NCI-H2196 treated with DMSO at 0.1 percent for 48 hours (cell line): Measurements from ENCODE around the gene GTF3C1.

Experiments
- DNase-seq: peaks from one replicate; lab custom pipeline; 2025; ENCODE audit not compliant: unreplicated experiment; lab: John Stamatoyannopoulos, UW

Gene GTF3C1

DNA sequence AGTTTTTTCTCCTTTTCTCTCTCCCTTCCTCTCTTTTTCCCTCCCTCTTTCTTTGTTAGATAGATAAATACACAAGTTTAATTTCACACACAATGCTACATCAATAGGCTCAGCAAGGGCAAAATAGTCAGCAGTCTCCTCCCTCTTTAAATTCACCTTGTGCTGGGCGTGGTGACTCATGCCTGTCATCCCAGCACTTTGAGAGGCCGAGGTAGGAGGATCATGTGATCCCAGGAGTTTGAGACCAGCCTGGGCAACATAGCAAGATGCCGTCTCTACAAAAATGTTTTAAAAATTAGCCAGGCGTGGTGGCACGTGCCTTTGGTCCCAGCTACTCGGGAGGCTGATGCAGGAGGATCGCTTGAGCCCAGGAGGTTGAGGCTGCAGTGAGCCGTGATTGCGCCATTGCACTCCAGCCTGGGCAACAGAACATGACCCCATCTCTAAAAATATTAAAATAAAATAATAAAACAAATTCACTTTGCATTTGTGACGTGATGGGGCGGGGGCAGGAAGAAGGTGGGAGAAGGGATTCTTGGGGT, 120.3 kb downstream of the GTF3C1 start:
- DNase-seq: no peak

DNA sequence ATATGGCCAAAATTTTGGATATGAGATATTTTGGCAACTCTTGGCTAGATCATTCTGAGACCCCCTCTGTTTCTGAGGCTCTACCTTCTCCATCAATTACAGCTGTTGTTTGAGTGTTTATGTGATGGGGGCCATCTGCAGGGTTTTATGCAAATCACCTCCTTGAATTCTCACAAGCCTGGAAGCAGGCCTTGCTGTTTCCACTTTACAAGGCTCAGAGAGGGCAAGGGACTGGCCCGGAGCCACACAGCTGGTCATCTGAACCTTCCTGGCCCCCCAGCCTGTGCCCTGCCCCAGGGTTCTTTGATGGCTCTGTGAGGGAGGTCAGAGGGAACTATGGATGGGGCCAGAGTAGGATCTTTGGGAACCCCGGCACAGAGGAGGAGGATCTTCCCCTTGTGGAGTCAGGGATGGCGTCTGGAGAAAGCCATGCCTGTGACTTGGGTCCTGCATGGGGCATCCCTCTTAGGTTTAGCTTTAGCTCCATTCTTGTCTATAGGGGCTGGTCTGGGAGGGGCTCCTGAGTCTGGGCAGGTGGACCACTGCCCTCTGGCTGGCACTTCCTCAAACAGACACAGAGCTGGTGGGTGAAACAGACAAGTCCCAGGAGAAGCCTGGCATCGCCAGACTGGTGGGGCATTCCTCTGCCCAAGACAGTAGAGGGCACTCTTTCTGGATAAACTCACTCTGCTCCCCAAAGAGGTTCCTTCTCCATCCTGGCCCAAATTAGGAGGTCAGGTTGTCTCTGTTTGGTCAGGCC, 121.5 kb downstream of the GTF3C1 start:
- DNase-seq: no peak

DNA sequence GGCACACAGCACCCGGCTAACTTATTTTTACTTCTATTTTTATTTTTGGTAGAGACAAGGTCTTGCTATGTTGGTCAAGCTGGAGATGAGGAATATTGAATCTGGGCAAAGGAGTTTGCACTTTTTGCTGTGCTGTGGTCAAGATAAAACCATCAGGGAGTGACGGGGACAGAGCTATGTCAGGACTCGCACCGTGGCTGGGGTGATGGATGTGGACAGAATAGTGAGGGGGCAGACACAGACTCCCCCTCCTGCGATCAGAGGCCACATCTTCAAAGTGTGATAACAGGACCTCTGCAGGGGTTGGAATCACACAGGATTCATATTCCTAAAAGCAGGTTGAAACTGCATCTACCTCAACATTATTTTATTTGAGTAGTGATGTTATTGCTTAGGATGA, 122.2 kb downstream of the GTF3C1 start:
- DNase-seq: no peak

DNA sequence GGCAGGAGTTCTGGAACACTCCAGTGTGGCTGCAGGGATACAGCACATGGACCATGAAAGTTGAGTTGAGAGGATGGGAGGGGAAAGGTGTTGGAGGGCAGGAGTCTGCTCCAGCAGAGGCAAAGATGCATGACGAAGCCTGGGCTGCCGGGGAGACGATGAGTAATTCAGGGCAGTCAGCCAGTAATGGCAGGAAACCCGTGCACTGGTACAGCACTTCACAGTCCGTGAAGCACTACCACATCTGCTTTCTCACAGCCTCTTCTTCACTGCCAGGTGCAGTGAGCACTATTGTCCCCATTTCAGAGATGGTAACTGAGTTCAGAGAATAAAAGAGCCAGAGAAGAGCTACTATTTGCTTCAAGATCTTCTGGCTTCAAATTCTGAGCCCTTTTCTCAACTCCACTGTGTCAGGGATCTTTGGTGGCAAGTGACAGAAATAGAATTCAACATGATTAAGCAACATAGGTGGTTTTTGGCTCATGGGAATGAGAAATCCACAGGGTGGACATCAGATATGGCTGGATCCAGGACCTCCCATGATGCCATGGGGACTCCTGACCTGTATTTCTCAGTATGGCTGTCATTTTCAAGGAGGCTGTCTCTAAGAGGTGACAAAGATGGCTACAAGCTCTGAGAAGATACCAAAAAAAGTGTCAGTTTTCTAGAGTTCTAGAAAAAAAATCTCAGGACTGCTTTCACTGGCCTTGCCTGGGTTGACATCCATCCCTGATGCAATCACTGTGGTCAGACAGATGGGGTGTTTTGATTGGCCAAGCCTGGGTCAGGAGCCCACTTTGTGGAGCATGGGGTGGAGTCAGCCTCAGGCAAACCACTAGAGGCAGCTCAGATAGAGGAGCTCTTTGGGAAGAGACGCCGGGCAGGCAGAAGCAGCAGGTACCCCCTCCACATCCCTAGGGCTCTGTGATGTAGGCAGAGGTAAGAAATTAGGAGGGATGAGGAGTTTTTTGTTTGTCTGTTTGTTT, 123.0 kb downstream of the GTF3C1 start:
- peak; percentile 69 for DNase-seq

DNA sequence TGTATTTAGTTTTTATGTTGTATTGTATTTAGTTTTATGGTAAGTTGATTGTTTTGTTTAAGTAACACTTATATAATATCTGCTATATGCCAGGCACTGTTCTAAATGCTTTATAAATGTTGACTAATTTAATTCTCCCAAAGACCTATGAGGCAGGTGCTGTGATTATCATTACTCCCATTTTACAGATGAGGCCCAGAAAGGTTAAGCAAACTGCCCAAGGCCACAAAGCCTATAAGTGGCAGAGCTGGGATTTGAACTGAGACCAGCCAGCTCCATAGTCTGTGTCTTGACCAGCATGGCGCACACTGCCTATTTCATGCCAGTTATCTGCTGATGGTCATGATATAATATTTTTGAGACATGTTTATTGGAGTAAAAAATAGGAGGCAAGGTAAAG, 123.8 kb downstream of the GTF3C1 start:
- no peak for DNase-seq

DNA sequence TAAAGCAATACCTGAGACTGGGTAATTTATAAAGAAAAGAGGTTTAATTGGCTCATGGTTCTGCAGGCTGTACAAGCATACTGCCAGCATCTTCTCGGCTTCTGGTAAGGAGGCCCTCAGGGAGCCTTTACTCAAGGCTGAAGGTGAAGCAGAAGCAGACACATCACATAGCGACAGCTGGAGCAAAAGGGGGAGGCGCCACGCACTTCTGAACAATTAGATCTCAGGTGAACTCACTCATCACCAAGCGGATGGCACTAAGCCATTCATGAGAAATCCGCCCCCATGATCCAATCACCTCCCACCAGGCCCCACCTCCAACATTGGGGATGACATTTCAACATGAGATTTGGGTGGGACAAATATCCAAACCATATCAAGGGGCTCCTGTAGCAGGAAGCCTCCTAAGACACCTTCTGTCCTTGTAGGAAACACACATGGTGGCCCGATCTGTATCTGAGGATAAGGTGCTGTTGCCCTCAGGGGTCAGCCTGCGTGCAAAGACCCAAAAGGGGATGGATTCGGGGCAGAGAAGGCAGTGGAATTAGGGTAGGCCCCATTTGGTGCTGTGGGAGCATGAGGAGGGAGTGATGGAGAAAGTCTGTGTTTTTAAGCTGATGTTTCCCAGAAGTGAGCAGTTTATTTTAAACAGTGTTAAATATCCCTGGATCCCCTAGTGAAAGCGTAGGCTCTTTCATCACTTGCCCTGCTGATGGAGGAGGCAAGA, 124.8 kb downstream of the GTF3C1 start:
- no peak for DNase-seq

DNA sequence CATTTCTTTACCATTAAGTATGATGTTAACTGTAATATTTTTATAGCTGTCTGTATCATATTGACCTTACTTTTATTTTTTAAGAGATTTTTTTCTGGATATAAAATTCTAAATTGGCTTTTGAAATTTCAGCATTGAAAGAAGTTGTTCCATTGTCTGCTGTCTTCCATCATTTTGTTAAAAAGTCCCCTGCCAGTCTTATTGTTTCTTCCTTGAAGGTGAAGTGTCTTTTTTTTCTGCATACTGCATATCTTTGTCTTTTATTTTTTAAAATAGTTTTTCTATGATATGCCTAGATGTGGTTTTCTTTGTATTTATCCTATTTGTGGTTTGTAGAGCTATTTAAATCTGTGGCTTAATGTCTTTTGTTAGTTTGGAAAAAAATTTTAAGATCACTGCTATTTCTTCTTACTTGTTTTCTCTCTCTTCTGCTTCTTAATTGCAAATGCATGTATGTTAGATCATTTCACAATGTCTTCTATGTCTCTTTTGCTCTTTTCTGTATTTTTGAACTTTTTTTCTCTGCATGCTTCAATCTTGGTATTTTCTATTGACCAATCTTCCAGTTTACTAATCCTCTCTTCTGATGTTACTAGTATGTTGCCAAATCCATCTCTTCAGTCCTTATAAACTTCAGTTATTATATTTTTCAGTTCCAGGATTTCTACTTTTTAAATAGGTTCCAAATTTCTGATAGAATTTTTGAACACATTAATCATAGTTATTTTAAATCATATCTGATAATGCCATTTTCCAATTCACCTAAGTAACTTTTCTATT, 127.6 kb downstream of the GTF3C1 start:
- DNase-seq: no peak

DNA sequence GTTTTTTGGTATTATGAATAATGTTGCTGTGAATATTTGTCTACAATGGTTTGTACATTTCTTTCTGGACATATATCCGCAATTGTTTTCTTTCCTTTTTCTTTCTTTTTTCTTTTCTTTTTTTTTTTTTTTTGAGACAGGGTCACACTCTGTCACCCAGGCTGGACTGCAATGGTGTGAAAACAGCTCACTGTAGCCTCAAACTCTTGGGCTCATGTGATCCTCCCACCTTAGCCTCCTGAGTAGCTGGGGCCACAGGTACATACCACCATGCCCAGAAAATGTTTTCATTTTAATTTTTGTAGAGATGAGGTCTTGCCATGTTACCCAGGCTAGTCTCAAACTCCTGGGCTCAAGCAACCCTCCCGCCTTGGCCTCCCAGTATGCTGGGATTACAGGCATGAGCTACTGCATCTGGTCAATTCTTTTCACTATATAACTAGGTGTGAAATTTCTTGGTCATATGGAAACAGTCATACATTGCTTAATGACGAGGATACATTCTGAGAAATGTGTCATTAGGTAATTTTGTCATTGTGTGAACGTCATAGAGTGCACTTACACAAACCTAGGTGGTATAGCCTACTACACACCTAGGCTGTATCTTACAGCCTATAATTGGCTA, 132.6 kb downstream of the GTF3C1 start:
- no peak for DNase-seq

DNA sequence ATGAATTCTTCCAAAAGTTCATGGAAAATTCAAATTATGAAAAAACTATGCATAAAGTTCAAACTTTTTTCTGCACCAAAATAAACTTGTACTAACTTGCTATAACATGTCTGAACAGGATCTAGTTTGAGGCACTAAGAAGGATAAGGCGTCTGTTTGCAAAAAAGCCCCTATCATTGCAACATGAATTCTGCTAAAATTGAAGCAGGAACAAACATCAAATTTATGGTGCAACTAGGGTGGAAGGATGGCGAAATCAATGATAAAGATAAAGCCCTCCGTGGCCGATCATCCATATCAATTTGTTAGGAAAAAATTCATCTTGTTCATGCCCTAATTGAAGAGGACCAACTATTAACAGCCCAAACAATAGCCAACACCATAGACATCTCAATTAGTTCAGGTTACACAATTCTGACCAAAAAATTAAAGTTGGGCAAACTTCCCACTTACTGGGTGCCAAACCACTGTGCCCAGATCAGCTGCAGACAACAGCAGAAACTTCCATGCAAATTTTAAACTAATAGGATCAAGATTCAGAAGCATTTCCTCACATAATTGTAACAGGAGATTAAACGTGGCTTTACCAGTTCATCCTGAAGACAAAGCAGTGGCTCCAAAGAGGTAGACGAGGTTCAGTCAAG, 134.8 kb downstream of the GTF3C1 start:
- DNase-seq: no peak

DNA sequence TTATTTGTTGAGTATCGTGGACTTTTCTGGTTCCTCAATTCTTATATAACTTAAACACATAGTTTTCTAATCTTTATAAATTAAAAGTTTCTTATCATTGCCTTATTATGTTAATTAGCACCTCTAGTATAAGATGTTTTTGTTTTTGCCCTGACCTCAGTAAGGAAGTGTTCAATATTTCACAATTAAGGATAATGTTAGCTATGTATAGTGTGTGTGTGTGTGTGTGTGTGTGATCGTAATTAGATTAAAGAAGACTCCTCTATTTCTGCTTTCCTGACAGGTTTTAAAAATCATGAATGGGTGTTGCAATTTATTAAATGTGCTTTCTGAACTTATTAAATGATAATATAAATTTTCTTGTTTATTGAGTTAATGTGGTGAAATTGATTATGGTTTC, 135.8 kb downstream of the GTF3C1 start:
- DNase-seq: no peak

DNA sequence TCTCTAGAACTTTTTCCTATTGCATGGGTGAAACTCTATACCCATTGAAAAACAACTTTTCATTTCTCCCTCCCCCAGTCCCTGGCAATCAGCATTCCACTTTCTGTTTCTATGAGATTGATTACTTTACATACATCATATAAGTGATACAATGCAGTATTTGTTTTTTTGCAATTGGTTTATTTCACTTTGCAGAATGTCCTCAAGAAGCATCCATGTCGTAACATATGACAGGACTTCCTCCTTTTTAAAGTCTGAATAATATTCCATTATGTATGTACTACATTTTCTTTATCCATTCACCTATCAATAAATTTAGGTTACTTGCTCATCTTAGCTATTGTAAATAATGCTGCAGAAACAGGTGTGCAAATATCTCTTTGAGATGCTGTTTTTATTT, 139.0 kb downstream of the GTF3C1 start:
- DNase-seq: no peak
